ENCODE results near the gene FBXW7. TPM values are rescaled to one million over a fixed set of nuclear protein-coding genes. Genes with fewer than 3 reads are reported as not detected.

Gene FBXW7
- total RNA-seq, 4 donors from 2014 or later: 11.6 to 125 (median 49.5) TPM

DNA sequence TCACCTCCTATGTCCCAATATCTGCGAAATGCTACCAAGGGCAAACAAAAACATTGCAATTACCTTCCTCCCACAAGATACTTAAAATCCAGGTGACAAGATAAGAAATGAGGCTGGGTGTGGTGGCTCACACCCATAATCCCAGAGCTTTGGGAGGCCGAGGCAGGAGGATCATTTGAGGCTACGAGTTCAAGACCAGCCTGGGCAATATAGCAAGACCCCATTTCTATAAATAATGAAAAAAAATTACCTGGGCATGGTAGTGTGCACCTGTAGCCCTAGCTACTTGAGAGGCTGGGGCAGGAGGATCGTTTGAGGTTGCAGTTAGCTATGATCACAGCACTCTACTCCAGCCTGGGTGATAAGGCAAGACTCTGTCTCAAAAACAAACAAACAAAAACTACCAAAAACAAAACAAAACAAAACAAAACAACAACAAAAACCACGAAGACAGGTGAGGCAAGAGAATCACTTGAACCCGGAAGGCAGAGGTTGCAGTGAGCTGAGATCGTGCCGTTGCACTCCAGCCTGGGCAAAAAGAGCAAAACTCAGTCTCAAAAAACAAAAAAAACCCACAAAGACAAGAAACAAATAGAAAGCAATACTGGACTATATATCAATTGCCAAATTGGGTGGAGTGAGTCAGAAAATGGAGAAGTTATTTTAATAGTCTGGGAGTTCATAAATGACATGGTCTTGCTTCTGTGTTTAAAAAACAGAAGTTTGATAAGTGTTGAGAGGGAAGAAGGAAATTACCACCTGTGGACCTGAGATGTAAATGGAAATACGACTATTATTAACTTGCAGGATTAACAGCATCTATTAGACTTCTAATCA, 176.5 kb downstream of the FBXW7 start:
- Histone ChIP-seq H3K36me3 (no peaks in the 10 kb centered on the region), H3K27me3 (no peaks in the 10 kb centered on the region), H3K27ac (no peak overlapping the region), H3K4me1 (no peaks in the 10 kb centered on the region), H3K9me3 (no peaks in the 10 kb centered on the region), H3K4me3 (no peak overlapping the region)
- intact Hi-C loops (cut with DNase I; ENCODE audit: low total_unique reads): no loop called here
- 87% methylated on average over 9 of the region's 9 CpGs for WGBS, 2 donors (ENCODE audit: low coverage in 1 of 2)
- DNase-seq: no peak
- TF ChIP-seq POLR2AphosphoS5 (IDR thresholded peaks at IDR 0.05): no peak
- TF ChIP-seq EP300 (IDR thresholded peaks at IDR 0.05; ENCODE audit: low read depth): no peak
- no peak for TF ChIP-seq POLR2A (IDR thresholded peaks at IDR 0.05)
- TF ChIP-seq, protein P1, sequence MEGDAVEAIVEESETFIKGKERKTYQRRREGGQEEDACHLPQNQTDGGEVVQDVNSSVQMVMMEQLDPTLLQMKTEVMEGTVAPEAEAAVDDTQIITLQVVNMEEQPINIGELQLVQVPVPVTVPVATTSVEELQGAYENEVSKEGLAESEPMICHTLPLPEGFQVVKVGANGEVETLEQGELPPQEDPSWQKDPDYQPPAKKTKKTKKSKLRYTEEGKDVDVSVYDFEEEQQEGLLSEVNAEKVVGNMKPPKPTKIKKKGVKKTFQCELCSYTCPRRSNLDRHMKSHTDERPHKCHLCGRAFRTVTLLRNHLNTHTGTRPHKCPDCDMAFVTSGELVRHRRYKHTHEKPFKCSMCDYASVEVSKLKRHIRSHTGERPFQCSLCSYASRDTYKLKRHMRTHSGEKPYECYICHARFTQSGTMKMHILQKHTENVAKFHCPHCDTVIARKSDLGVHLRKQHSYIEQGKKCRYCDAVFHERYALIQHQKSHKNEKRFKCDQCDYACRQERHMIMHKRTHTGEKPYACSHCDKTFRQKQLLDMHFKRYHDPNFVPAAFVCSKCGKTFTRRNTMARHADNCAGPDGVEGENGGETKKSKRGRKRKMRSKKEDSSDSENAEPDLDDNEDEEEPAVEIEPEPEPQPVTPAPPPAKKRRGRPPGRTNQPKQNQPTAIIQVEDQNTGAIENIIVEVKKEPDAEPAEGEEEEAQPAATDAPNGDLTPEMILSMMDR (IDR thresholded peaks at IDR 0.05): no peak
- in situ Hi-C loops (cut with MboI; ENCODE audit: low pct_ligation_motif_present in 1 of 4, low pct_unique_long_range_greater_than_20kb in 1 of 4, low sequenced_read_pairs in 3 of 4): no loop called here

DNA sequence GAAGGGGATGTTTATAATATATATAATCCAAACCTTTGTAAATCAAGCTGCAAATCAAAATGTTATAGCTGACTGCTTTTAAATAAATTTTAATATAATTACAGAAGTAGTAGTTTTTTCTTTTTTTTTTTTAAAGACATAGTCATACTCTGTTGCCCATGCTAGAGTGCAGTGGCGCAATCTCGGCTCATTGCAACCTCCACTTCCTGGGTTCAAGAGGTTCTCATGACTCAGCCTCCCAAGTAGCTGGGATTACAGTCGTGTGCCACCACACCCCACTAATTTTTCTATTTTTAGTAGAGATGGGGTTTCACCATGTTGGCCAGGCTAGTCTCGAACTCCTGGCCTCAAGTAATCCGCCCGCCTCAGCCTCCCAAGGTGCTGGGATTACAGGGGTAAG, 178.7 kb downstream of the FBXW7 start:
- no peak for DNase-seq
- no peaks in the 10 kb centered on the region for H3K36me3 ChIP-seq
- in situ Hi-C loops (cut with MboI; ENCODE audit: low pct_ligation_motif_present in 1 of 4, low pct_unique_long_range_greater_than_20kb in 1 of 4, low sequenced_read_pairs in 3 of 4) (no loop called here), intact Hi-C loops (cut with DNase I; ENCODE audit: low total_unique reads) (no loop called here)
- no peak overlapping the region for H3K27ac ChIP-seq
- no peaks in the 10 kb centered on the region for H3K27me3 ChIP-seq
- no peaks in the 10 kb centered on the region for H3K9me3 ChIP-seq
- no peak overlapping the region for H3K4me3 ChIP-seq
- TF ChIP-seq EP300 (IDR thresholded peaks at IDR 0.05; ENCODE audit: low read depth) (no peak), POLR2A (IDR thresholded peaks at IDR 0.05) (no peak), POLR2AphosphoS5 (IDR thresholded peaks at IDR 0.05) (no peak)
- TF ChIP-seq, protein P1 (IDR thresholded peaks at IDR 0.05): no peak
- H3K4me1 ChIP-seq: no peaks in the 10 kb centered on the region
- 79 to 84% methylated on average over 5 to 6 of the region's 6 CpGs for WGBS, 2 donors (ENCODE audit: low coverage in 1 of 2)

DNA sequence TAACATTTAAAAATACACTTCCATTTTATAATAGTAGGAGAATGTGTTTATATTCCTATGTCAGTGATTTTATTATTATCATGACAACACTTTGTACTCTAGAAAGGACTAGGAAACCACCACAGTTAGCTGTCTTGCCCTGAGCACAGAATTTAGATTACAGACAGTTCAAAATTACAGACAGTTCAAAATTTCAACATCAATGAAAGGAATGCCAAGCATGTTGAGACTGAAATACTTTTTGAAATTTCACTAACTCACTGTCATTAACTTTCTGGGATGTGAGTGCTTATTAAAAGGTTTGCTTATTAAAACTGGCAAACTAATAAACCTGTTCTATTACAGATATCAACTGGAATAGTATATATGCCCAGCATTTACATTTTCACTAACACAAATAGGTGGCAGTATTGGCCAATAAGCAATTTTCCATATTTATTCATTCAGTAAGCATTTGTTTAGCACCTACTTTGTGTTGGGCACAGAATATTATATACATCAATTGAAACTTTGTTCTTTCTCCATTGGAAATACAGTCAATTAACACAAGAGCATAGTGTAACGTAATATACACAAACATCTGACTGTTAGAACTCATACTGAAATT, 179.4 kb downstream of the FBXW7 start:
- Histone ChIP-seq H3K36me3 (no peaks in the 10 kb centered on the region), H3K4me3 (no peak overlapping the region), H3K4me1 (no peaks in the 10 kb centered on the region), H3K9me3 (no peaks in the 10 kb centered on the region), H3K27ac (no peak overlapping the region), H3K27me3 (no peaks in the 10 kb centered on the region)
- DNase-seq: no peak
- 95 to 100% methylated on average over 1 of the region's 1 CpG for WGBS, 2 donors (ENCODE audit: low coverage in 1 of 2)
- intact Hi-C loops (cut with DNase I; ENCODE audit: low total_unique reads): no loop called here
- in situ Hi-C loops (cut with MboI; ENCODE audit: low pct_ligation_motif_present in 1 of 4, low pct_unique_long_range_greater_than_20kb in 1 of 4, low sequenced_read_pairs in 3 of 4): no loop called here
- no peak for TF ChIP-seq POLR2AphosphoS5 (IDR thresholded peaks at IDR 0.05)
- TF ChIP-seq, protein P1 (IDR thresholded peaks at IDR 0.05): no peak
- TF ChIP-seq EP300 (IDR thresholded peaks at IDR 0.05; ENCODE audit: low read depth): no peak
- no peak for TF ChIP-seq POLR2A (IDR thresholded peaks at IDR 0.05)

DNA sequence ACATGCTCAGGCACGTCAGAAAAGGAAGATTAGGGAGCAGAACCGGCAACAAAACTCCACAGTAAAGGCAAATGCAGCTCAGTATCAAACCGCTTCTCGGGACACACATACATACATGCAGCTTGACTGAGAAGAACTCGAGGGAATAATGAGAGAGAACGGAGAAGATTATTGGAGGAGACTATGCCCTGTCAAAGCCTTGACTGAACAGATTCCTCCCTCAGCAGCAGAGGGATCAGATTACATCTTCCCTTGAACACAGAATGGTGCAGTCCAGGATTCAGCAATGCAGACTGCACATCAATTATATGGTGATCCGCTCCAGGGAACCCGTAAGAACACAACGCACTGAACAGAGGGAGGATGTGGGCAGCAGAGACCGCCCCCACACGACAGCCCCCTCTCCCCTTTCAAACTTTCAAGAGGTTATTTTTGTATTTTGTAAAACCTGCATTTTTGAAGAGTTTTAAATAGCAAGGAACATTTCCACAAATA, 183.2 kb downstream of the FBXW7 start:
- Histone ChIP-seq H3K36me3 (no peaks in the 10 kb centered on the region), H3K4me1 (peaks cover 0 to 4% (median 0%) of the 10 kb centered on the region in 4 donors), H3K9me3 (no peaks in the 10 kb centered on the region), H3K27ac (peak overlapping the region; percentile 44 to 72 (median 65)), H3K27me3 (no peaks in the 10 kb centered on the region), H3K4me3 (peak overlapping the region in 3 of 4 donors; percentile 16 to 27 (median 25))
- no peak for TF ChIP-seq EP300 (IDR thresholded peaks at IDR 0.05; ENCODE audit: low read depth)
- TF ChIP-seq, protein P1 (IDR thresholded peaks at IDR 0.05): no peak
- TF ChIP-seq POLR2AphosphoS5 (IDR thresholded peaks at IDR 0.05): peak; percentile 64 to 84 (median 77)
- TF ChIP-seq POLR2A (IDR thresholded peaks at IDR 0.05): peak; percentile 35
- DNase-seq: peak; percentile 19
- in situ Hi-C loops (cut with MboI; ENCODE audit: low pct_ligation_motif_present in 1 of 4, low pct_unique_long_range_greater_than_20kb in 1 of 4, low sequenced_read_pairs in 3 of 4) (no loop called here), intact Hi-C loops (cut with DNase I; ENCODE audit: low total_unique reads) (no loop called here)
- WGBS, 2 donors (ENCODE audit: low coverage in 1 of 2): 38 to 52% methylated on average over 5 to 11 of the region's 11 CpGs

All from transverse colon (tissue), 4 donors.